Measurements from ENCODE around the gene ALKBH5.

GRCh38 chr17:18139498-18139897 is 44.1 kb upstream of the ALKBH5 start:
- TF ChIP-seq CTCF (IDR thresholded peaks at IDR 0.05) (no peak), NPAS2 (CRISPR knock-in tag; IDR thresholded peaks at IDR 0.05; ENCODE audit: borderline replicate concordance) (no peak)
